IMR-90 (cell line): ENCODE results near the gene KDM2A. TPM values are rescaled to one million over a fixed set of nuclear protein-coding genes. Genes with fewer than 3 reads are reported as not detected.

Experiments
- ATAC-seq: fragments of 200-7000 bp; cut with Tn5 transposase; 2 replicates; pipeline ENCODE4 v1.9.1; 2020; ENCODE audit warnings: low read depth, mild to moderate bottlenecking, moderate library complexity
- BruUV-seq: library from RNA; stranded (reverse); fragments of 400-500 nt; replicated peaks from 2 replicates; lab custom pipeline; 2021; lab: Mats Ljungman, UMichigan
- CTCF ChIA-PET: fragments of 300-600 bp; formaldehyde crosslinking; extraction: SDS; loops from one replicate; lab custom pipeline; 2021; ENCODE audit warnings: antibody characterized with exemption; lab: Yijun Ruan, JAX
- POLR2A ChIA-PET: fragments of 300-600 bp; sonication (Branson Sonifier 250); formaldehyde crosslinking; loops from one replicate; lab custom pipeline; 2022; ENCODE audit warnings: antibody characterized with exemption; ENCODE audit not compliant: unreplicated experiment; lab: Charles Lee
- DNase-seq: peaks from one replicate; pipeline ENCODE4 v3.0.0; 2013
- H2AFZ ChIP-seq: replicated peaks from 2 replicates; pipeline ENCODE3; 2013; ENCODE audit warnings: low read length, mild to moderate bottlenecking; ENCODE audit not compliant: poor library complexity
- H2AK5ac ChIP-seq: 2 replicates; pipeline ENCODE4 v1.6.1; 2013; ENCODE audit warnings: low read depth, low read length, inconsistent platforms
- H2AK9ac ChIP-seq: replicated peaks from 2 replicates; pipeline ENCODE3; 2013; ENCODE audit warnings: mild to moderate bottlenecking, low read depth, low read length, moderate library complexity; ENCODE audit not compliant: poor library complexity
- H2BK120ac ChIP-seq: 2 replicates; pipeline ENCODE4 v1.6.1; 2013; ENCODE audit warnings: low read depth, low read length, inconsistent platforms
- H2BK15ac ChIP-seq: 3 replicates; pipeline ENCODE4 v1.6.1; 2013; ENCODE audit warnings: low read depth, low read length, inconsistent platforms
- H2BK20ac ChIP-seq: 2 replicates; pipeline ENCODE4 v1.6.1; 2013; ENCODE audit warnings: low read depth, mild to moderate bottlenecking, inconsistent platforms, low read length, moderate library complexity
- H2BK5ac ChIP-seq: 2 replicates; pipeline ENCODE4 v1.6.1; 2013; ENCODE audit warnings: mild to moderate bottlenecking, low read depth, low read length, inconsistent platforms; ENCODE audit not compliant: poor library complexity, severe bottlenecking
- H3K14ac ChIP-seq: replicated peaks from 2 replicates; pipeline ENCODE4 v1.6.1; 2013; ENCODE audit warnings: low read depth, low read length, inconsistent platforms
- H3K18ac ChIP-seq: 2 replicates; pipeline ENCODE4 v1.6.1; 2013; ENCODE audit warnings: low read depth, low read length, control low read depth
- H3K23ac ChIP-seq: 2 replicates; pipeline ENCODE4 v1.6.1; 2013; ENCODE audit warnings: low read depth, low read length, inconsistent platforms
- H3K27ac ChIP-seq: 2 replicates; pipeline ENCODE4 v1.5.1; 2013; ENCODE audit warnings: mild to moderate bottlenecking, control low read depth, low read length; ENCODE audit not compliant: insufficient read depth
- H3K27me3 ChIP-seq: 2 replicates; pipeline ENCODE4 v1.6.1; 2013; ENCODE audit warnings: low read length; ENCODE audit not compliant: control insufficient read depth, insufficient read depth
- H3K36me3 ChIP-seq: 2 replicates; pipeline ENCODE4 v1.6.1; 2013; ENCODE audit warnings: low read length, mixed read lengths; ENCODE audit not compliant: control insufficient read depth, insufficient read depth
- H3K4ac ChIP-seq: 2 replicates; pipeline ENCODE4 v1.6.1; 2013; ENCODE audit warnings: low read depth, low read length, inconsistent platforms
- H3K4me1 ChIP-seq: 2 replicates; pipeline ENCODE4 v1.6.1; 2013; ENCODE audit warnings: low read length, mixed read lengths; ENCODE audit not compliant: control insufficient read depth, insufficient read depth
- H3K4me2 ChIP-seq: 2 replicates; pipeline ENCODE4 v1.6.1; 2013; ENCODE audit warnings: low read depth, mild to moderate bottlenecking, control low read depth, low read length, moderate library complexity
- H3K4me3 ChIP-seq: 2 replicates; pipeline ENCODE4 v1.5.1; 2013; ENCODE audit warnings: low read depth, mild to moderate bottlenecking, control low read depth, low read length, moderate library complexity; ENCODE audit not compliant: insufficient read depth
- H3K56ac ChIP-seq: 2 replicates; pipeline ENCODE4 v1.6.1; 2013; ENCODE audit warnings: low read length, inconsistent platforms; ENCODE audit not compliant: insufficient read depth; ENCODE audit errors: extremely low read depth
- H3K79me1 ChIP-seq, 2 experiments: 2 replicates each; pipeline ENCODE4 v1.6.1; 2013; ENCODE audit warnings: low read length in 2 of 2, inconsistent platforms in 1 of 2, low read depth in 1 of 2
- H3K9ac ChIP-seq: 2 replicates; pipeline ENCODE4 v1.6.1; 2013; ENCODE audit warnings: low read depth, low read length, control low read depth
- H3K9me1 ChIP-seq: 2 replicates; pipeline ENCODE4 v1.6.1; 2013; ENCODE audit warnings: low read length, inconsistent platforms; ENCODE audit not compliant: insufficient read depth
- H3K9me3 ChIP-seq: 2 replicates; pipeline ENCODE4 v1.6.1; 2013; ENCODE audit warnings: low read length; ENCODE audit not compliant: control insufficient read depth, insufficient read depth
- H4K20me1 ChIP-seq: 2 replicates; pipeline ENCODE4 v1.6.1; 2013; ENCODE audit warnings: low read length, inconsistent platforms; ENCODE audit not compliant: insufficient read depth
- H4K5ac ChIP-seq: 2 replicates; pipeline ENCODE4 v1.6.1; 2013; ENCODE audit warnings: mild to moderate bottlenecking, low read depth, low read length, control low read depth
- H4K8ac ChIP-seq, 2 experiments: 2 replicates each; pipeline ENCODE4 v1.6.1; 2013; ENCODE audit warnings: low read depth in 2 of 2, low read length in 2 of 2, control low read depth in 1 of 2, inconsistent platforms in 1 of 2
- H4K91ac ChIP-seq: 2 replicates; pipeline ENCODE4 v1.6.1; 2013; ENCODE audit warnings: low read depth, low read length, inconsistent platforms; ENCODE audit not compliant: insufficient read depth
- BHLHE40 ChIP-seq: fragments of 150-350 bp; IDR thresholded peaks from 2 replicates; pipeline ENCODE4 v1.6.1; 2016; ENCODE audit warnings: mild to moderate bottlenecking, low read depth, low read length
- MAFK ChIP-seq: IDR thresholded peaks from 2 replicates; pipeline ENCODE4 v1.6.1; 2012; ENCODE audit warnings: low read depth, low read length, improper control_type of control experiment
- MXI1 ChIP-seq: IDR thresholded peaks from 2 replicates; pipeline ENCODE4 v1.6.1; 2012; ENCODE audit warnings: low read depth, mild to moderate bottlenecking, low read length, moderate library complexity, borderline replicate concordance
- WGBS, 2 experiments: methylation state at CpG; one replicate each; pipeline versions ENCODE4 v1.1.5 to v1.1.7; 2013; ENCODE audit warnings: missing lambda C conversion rate in 2 of 2; ENCODE audit not compliant: insufficient read length in 1 of 2; ENCODE audit errors: extremely low coverage in 2 of 2; 5-methylcytosine and 5-hydroxymethylcytosine counted together
- dilution Hi-C: fragments of 300-500 bp; cut with HindIII; formaldehyde crosslinking; loops from one replicate; pipeline ENCODE4 v1.14.3; 2018; ENCODE audit warnings: low sequenced_read_pairs; ENCODE audit not compliant: unreplicated experiment
- in situ Hi-C: fragments of 300-500 bp; cut with MboI; formaldehyde crosslinking; loops from 3 replicates; pipeline ENCODE4 v1.14.3; 2019; ENCODE audit warnings: low sequenced_read_pairs, inconsistent platforms, mixed read lengths
- intact Hi-C: fragments of 100-400 bp; cut with micrococcal nuclease; formaldehyde crosslinking; loops from 2 replicates; pipeline ENCODE4 v1.10.0; 2022
- polyA plus RNA-seq, 3 experiments: library from polyadenylated mRNA; depleted of rRNA; stranded (reverse); fragments of >200 nt; gene quantifications; 2 replicates each; pipeline ENCODE4 v1.2.3, GENCODE V29; 2012; ENCODE audit warnings: low replicate concordance in 1 of 3
- total RNA-seq: library from RNA; depleted of rRNA; stranded (reverse); fragments of >200 nt; gene quantifications from 2 replicates; pipeline ENCODE4 v1.2.3, GENCODE V29; 2012
- TF ChIP-seq, protein P1 (sequence below): fragments of 150-350 bp; IDR thresholded peaks from 2 replicates; pipeline ENCODE4 v1.6.1; 2017; ENCODE audit warnings: mild to moderate bottlenecking, antibody characterized with exemption, low read length, low read depth

KDM2A gene
- total and polyA plus RNA-seq, 2 of the 4 experiments (the other 2 are of a cell fraction): 26.7 to 42.6 TPM

DNA sequence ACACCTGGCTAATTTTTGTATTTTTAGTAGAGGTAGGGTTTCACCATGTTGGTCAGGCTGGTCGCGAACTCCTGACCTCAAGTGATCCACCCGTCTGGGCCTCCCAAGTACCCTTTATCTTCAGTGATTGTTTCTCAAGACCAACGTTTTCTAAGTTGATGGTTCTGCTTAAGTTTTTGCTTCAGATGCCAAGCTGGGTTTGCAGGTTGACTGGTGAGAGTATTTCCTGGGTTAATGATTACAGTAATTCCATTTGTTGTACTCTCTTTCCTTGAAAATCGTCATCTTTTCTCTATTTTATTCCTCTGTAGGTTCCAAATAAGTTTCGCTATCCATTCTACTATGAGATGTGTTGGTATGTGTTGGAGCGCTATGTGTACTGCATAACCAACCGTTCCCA is 108.7 kb downstream of the KDM2A start:
- WGBS, 2 experiments: no CpG with 5 or more reads among the region's 8 CpGs
- intact Hi-C loops (no loop called here), in situ Hi-C loops (no loop called here), dilution Hi-C loops (no loop called here)
- Histone ChIP-seq H2BK120ac (no peak overlapping the region), H3K4me1 (no peaks in the 10 kb centered on the region), H4K20me1 (no peaks in the 10 kb centered on the region; the same call in 1 of the 2 replicates), H3K4ac (no peak overlapping the region), H2AK9ac (no peak overlapping the region), H4K5ac (no peak overlapping the region), H3K18ac (no peak overlapping the region), H3K79me1 (peaks cover 4 to 12% of the 10 kb centered on the region in 2 experiments), H2BK15ac (no peak overlapping the region), H3K9ac (no peak overlapping the region), H2AK5ac (no peak overlapping the region), H3K27me3 (no peaks in the 10 kb centered on the region), H4K8ac (no peak overlapping the region), H3K9me3 (no peaks in the 10 kb centered on the region), H2BK5ac (no peak overlapping the region), H3K56ac (no peak overlapping the region), H3K14ac (no peak overlapping the region), H3K36me3 (peaks cover 42% of the 10 kb centered on the region), H4K91ac (no peak overlapping the region), H3K4me2 (no peak overlapping the region), H2AFZ (no peak overlapping the region), H3K9me1 (peaks cover 4% of the 10 kb centered on the region; the same call in 1 of the 2 replicates), H3K4me3 (no peak overlapping the region), H3K27ac (no peak overlapping the region), H3K23ac (no peak overlapping the region), H2BK20ac (no peak overlapping the region)
- TF ChIP-seq MXI1: no peak
- TF ChIP-seq MAFK: no peak
- TF ChIP-seq, protein P1, sequence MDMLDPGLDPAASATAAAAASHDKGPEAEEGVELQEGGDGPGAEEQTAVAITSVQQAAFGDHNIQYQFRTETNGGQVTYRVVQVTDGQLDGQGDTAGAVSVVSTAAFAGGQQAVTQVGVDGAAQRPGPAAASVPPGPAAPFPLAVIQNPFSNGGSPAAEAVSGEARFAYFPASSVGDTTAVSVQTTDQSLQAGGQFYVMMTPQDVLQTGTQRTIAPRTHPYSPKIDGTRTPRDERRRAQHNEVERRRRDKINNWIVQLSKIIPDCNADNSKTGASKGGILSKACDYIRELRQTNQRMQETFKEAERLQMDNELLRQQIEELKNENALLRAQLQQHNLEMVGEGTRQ: no peak
- TF ChIP-seq BHLHE40: no peak
- ATAC-seq (no peak), DNase-seq (no peak)
- CTCF ChIA-PET: no interaction called here
- no TSS peak for BruUV-seq
- POLR2A ChIA-PET: no interaction called here
